ENCODE measurements around the gene FAM20C.

DNA sequence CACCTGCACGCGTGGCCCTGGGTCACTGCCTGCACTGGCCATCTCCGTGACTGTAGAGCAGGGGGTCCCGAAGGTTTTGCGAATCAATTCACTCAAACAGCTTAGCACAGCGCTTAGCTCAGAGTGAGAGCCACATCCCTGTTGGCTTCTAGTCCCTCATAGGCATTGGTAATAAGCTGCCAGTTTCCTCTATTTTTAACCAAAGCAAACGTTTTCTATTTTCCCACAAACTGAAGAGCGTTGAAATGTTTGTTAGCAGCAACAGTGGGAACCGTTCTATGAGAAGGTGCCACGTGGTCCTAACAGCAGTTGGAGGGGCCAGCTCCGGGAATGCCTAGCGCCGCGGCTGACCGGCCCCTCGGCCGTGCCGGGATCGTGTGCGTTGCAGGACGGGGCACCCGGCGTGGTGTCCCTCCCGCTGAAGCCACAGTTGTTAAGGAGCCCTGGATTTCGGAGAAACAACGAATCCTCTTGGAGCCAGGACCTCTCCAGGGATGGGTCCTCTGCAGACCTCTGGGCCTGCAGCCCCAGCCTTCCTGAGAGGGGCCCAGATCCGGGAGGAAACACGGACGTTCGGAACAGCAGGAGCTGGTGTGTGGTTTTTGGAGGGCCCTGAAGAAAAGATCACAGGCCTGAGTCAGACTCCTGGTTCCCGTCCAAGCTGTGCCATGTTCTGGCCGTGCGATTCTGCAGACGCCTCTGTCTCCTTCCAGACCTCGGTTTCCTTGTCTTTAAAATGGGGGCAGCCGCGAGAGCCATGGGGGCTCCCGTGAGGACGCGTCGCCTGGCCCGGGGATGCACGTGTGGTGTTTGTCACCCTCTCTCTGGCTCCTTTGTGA lies 40.3 kb downstream of the FAM20C start:
- TF ChIP-seq, protein P1, sequence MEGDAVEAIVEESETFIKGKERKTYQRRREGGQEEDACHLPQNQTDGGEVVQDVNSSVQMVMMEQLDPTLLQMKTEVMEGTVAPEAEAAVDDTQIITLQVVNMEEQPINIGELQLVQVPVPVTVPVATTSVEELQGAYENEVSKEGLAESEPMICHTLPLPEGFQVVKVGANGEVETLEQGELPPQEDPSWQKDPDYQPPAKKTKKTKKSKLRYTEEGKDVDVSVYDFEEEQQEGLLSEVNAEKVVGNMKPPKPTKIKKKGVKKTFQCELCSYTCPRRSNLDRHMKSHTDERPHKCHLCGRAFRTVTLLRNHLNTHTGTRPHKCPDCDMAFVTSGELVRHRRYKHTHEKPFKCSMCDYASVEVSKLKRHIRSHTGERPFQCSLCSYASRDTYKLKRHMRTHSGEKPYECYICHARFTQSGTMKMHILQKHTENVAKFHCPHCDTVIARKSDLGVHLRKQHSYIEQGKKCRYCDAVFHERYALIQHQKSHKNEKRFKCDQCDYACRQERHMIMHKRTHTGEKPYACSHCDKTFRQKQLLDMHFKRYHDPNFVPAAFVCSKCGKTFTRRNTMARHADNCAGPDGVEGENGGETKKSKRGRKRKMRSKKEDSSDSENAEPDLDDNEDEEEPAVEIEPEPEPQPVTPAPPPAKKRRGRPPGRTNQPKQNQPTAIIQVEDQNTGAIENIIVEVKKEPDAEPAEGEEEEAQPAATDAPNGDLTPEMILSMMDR (conservative IDR thresholded peaks at IDR 0.05; ENCODE audit: low read depth, low read length): no peak
- no peak for TF ChIP-seq EZH2 (IDR thresholded peaks at IDR 0.05; ENCODE audit: borderline replicate concordance, low read depth, low read length, poor library complexity, severe bottlenecking)

Data from A673 (cell line).